Measurements from ENCODE around the gene RGMA.

Gene RGMA

DNA sequence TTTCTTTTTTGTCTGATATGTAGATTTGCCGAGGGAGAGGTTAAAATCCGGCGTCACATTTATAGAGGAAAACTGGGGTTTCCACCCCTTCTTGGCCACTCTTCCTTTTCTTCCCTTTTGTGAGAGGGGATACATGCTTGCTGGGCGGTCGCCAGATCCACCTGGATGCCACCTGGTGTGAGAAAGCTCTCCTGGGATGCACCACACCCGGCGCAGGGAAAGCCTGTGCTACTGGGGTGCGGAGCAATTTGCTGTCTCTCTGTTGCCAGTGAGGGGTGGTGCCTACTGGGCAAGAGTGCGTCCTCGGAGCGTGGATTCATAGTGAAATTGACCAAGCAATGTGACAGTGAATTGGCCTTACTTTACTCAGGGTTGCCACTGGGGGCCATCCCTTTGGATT lies 2.5 kb upstream of the RGMA start:
- no peak for FAIRE-seq

GRCh38 chr15:93089727-93090305 lies 805 bp upstream of the RGMA start:
- no peak for FAIRE-seq

DNA sequence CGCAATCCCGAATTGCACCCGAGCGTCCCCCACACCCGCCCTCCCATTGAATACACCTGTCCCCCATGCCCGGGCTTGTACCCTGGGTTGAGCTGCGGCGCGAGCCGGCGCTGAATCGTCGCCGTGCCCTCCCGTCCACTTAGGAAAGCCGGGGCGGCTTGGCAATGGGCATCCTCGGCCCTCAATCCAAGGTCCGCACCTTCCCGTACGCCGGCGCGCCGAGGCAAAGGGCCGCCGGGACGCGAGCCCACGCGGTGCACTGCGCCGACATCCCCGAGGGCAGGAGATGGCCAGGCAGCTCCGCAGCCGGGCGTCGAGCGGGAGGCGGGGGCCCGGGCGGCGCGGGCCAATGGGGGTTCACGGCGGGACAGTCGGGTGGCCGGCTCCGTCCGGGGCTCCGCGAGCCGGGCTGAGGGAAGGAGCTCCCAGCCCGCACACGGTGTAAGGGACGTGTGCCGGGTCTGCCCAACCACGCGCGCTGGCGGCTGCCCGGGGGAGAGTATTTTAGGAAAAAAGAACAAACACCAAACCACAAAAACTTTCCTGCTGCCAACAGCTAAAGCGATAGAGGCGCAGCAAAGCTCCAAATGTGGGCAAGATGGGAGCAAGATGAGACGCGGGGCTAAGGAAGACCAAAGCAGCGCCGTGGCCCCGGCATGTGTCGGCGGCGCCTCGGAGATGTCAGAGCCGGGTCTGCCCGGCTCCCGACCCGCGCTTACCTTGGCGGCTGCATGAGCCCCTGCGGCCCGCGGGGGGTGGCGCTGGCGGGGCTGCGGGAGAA lies 621 bp downstream of the RGMA start:
- FAIRE-seq = no peak

GRCh38 chr15:93087825-93088199 lies 1.2 kb downstream of the RGMA start:
- no peak for FAIRE-seq

GRCh38 chr15:93086791-93087190 lies 2.2 kb downstream of the RGMA start:
- no peak for FAIRE-seq

DNA sequence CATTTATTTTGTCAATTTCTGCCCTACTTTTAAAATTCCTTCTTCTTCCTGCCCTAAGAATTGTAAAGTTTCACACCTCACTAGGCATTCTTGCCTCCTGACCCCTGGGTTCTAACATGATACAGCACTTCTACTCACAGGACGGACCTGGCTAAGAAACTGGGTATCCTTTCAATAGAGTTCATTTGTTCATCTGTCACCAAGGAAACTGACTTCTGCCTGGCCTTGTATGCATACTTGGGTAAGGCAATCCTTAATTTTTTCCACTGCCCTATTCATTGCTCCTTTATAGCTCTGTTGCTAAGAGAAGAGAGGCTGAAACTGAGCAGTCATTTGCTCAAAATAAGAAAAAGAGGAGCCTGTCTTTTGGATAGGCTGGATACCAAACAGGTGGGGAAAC lies 3.3 kb downstream of the RGMA start:
- FAIRE-seq = no peak

- FAIRE-seq = no peak
Measured at GRCh38 chr15:93082861-93083260, 6.2 kb downstream of the RGMA start.

- no peak for FAIRE-seq
Measured at GRCh38 chr15:93081399-93081798, 7.6 kb downstream of the RGMA start.

DNA sequence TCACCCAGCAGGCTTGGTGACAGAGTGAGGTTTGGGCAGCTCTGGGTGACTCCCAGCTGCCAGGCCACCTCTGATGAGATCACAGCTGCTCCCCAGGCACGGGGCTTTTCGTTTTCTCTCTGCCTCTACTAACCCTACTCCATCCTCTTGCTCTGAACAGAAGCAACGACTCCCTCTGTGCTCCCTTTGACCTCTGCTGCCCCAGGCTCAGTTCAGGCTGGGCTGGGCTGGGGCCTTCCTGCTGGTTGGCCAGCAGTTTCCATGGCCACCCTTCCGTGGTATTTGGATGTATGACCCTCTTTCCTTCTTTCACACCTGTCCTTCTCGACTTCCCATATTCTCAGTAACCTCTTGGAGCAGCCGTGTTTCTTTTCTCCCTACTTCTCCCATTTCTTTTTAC lies 8.6 kb downstream of the RGMA start:
- FAIRE-seq = no peak

DNA sequence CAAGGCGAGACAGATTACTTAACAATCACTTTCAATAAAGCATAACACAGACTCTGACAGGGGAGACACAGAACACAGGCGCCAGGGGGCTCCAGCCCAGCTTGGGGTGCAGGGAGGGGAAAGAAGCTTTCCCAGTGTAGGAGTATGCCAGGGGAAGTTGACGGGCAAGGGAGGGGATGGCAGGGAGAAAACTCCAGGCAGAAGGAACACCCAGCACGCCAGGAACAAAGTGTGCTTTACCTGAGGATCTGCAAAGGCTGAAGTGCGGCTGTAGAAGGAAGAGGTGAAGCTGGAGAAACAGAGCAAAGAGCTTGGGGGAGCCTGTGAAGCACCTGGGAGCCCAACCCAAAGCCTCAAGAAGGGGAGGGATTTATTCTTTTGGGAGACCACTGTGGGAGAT lies 12.1 kb downstream of the RGMA start:
- no peak for FAIRE-seq

- FAIRE-seq = no peak
Measured at GRCh38 chr15:93076217-93076616, 12.8 kb downstream of the RGMA start.

DNA sequence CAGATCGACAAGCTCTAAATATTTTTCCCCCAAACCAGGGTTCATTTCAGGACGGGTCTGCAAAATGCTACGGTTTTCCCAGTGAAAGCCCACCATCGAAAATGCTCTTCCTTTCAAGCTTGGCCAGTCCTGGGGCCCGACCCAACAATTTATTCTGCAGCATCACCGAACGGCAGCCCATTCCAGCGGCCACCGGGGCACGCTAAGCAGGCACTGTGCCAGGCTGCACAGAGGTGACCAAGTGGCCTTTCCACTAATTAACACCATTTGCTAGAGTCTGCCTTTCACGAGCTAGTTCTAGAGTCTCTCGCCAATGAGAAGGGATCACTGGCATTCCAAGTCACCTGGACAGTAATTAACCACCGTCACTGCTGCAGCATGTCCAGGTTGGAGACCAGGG lies 14.4 kb downstream of the RGMA start:
- no peak for FAIRE-seq

- FAIRE-seq = no peak
Measured at GRCh38 chr15:93073465-93073952, 15.5 kb downstream of the RGMA start.

GRCh38 chr15:93072411-93073394 lies 16.3 kb downstream of the RGMA start:
- FAIRE-seq = no peak

- FAIRE-seq = no peak
Measured at GRCh38 chr15:93072011-93072410, 17.0 kb downstream of the RGMA start.

GRCh38 chr15:93071469-93071936 lies 17.5 kb downstream of the RGMA start:
- no peak for FAIRE-seq

GRCh38 chr15:93070551-93071296 lies 18.3 kb downstream of the RGMA start:
- no peak for FAIRE-seq

GRCh38 chr15:93070132-93070531 lies 18.9 kb downstream of the RGMA start:
- no peak for FAIRE-seq

DNA sequence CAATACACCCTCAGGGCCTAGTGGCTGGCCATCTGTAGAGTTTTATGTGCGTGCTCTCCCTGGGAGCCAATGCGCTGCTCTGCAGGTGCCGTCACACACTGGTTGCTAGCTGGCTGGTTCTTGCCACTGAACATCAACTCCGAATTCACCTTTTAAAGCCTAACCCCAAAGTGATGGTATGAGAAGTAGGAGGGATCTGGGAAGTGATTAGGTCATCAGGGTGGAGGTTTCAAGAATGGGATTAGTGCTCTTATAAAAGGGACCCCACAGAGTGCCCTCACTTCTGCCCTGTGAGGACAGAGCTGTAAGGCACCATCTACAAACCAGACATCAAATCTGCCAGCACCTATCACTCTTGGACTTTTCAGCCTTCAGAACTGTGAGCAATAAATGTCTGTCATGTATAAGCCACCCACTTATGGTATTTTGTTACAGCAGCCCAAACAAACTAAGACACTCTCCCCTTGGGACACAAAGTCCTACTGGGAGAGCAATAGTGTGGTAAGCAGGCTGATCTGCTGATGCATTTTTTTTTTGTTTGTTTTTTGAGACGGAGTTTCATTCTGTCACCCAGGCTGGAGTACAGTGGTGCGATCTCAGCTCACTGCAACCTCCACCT lies 20.3 kb downstream of the RGMA start:
- FAIRE-seq = no peak

DNA sequence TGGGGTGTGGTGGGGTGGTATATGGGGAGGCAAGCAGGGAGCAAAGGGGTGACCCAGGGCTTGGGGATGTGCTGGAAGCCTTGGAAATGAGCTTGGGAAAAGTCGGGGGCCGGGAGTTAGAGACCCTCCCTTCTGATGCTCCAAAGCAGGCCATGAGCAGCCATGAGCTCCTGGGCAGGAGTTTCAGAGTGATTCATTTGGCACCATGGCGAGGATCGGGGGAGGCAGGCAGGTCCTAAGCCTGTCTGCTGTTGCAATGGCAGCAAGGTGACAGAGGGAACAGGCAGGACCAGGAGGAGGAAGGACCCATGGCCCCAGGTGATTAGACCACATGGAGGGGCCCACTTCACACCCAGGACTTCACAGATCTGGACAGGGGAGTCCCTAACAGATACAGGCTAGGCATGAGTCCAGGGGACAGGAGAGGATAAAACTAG lies 21.3 kb downstream of the RGMA start:
- FAIRE-seq = no peak

- FAIRE-seq = no peak
Measured at GRCh38 chr15:93066834-93067648, 22.0 kb downstream of the RGMA start.
